HG03378 (cell line): Measurements from ENCODE around the gene NPAS4.
"Not testable (repeated sequence)": the region's sequence is repeated elsewhere in the genome, so short reads cannot be mapped to it uniquely, and the experiment has no call there.

Experiments used
- ATAC-seq: cut with Tn5 transposase; IDR thresholded peaks from one replicate; pipeline ENCODE4 v1.9.1; 2021; ENCODE audit warnings: mild to moderate bottlenecking, moderate library complexity; ENCODE audit not compliant: unreplicated experiment

Gene NPAS4

DNA sequence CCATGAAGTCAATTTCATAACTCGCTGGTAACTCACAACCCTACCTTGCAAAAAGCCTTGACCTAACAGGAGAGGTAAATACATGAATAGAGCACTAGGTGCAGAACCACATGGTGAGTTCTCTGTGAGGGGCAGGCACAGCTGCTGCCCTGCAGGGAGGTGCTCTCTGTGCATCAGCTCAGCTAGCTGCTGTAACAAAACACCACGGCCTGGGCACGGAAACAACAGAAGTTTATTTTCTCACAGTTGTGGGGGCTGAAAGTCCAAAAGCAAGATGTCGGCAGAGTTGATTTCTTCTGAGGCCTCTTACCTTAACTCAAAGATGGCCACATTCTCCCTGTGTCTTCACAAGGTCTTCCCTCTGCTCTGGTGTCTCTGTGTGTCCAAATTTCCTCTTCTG is 30.8 kb downstream of the NPAS4 start:
- ATAC-seq: no peak

DNA sequence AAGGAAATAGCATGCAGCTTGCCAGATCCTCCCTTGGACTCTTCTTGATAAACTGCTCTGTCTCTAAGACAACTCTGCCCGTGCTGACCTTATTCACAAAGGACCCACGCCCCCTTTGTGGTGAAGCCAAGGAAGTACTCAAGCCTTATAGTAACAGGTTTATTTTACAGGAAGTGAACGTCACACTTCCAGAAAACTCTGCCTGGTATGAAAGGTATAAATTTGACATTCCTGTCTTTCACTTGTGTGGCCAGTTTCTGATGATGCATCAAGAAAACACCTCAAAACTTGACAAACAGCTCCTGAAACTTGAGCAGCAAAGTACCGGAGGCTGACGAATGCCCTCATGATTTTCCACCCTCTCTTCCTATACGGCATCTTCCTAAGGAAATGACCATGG is 33.4 kb downstream of the NPAS4 start:
- ATAC-seq: no peak

DNA sequence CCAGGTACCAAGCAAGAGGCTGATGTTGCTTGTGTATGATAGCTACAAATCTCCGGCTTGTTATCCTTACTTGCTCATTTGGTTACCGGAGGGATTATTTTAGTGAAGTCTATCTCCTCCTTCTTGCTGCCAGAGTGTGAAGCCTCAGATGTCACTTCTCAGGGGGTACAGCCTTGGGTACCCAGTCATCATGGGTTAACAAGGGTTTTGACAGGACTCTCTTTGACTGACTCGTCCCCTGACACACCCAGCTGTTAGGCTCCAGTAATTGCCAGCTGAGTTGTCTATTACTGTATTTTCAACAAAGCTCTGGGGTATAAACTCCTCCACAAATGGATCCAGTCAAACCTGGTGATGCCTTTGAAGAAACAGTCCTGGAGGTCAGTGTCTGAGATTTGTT is 34.0 kb downstream of the NPAS4 start:
- no peak for ATAC-seq

DNA sequence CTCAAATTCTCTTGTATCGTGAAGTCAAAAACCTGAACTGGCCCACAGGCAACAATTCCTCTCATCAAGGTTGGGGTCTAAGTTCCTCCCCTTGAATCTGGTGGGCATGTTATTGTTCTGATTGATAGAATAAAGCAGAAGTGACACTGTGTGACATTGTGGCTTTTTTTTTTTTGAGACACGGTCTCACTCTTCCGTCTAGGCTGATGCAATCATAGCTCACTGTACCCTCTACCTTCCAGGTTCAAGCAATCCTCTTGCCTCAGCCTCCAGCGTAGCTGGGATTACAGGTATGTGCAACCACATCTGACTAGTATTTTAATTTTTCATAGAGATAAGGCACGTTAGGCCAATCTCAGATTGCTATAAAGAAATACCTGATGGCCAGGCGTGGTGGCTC is 37.0 kb downstream of the NPAS4 start:
- no peak for ATAC-seq

DNA sequence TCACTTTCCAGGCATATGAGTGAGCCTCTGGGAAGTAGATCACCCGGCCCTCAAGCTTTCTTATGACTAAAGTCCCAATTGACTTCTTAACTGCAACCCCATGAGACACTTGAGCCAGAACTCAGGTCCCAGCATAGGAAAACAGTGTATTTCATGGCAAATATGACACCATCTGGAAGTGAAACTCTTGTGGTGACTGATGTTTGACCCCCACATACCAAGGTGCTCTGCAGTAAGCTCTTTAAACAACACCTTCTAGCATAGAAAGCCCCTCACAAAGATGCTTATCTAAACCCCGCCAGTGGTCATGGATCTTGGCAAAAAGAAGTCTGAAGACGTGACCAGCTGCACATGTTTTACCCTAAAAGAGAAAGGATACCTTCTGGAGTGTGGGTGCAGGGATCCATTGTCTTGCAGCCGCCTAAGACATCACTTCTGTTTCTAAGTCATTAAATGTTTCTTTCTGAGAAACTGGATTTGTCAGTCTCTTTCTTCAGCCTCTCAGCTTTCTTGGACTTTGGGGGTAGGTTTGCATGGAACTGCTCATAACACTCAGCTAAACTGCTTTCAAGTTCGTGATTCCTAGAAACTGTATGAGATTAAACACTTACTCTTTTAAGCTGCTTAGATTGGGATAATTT is 38.4 kb downstream of the NPAS4 start:
- no peak for ATAC-seq

DNA sequence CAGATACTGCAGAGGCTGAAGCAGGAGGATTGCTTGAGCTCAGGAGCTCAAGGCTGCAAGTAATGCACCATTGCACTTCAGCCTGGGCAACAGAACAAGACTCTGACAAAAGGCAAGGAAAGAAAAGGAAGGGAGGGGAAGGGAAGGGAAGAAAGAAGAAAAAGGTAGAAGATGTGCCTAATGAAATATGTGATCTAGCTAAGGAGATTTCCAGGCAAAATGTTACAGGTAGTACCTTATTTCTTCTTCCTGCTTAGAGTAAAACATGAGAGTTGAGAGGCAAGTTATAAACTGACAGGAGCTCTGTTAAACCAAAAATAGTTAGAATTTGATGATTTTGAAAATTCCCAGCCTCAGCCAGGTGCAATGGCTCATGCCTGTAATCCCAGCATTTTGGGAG is 41.2 kb downstream of the NPAS4 start:
- ATAC-seq: no peak

DNA sequence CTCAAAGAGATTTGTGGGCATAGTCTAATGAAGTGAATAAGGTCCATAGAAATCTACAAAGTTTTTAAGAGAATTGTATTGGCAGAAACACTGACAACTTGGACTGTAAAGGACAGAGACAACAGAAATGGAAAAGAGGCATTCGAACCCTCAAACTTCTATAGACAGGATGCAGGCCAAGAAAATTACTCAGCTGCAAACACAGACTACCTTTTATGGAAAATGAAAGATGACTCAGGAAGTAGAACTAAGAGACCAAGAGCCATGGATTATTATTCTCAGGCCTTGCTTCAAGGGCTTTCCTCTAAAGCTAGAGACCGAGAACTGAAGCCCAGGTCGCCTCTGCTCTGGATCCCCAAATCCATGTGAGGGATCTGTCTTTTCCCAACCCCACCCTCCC is 42.1 kb downstream of the NPAS4 start:
- no peak for ATAC-seq

DNA sequence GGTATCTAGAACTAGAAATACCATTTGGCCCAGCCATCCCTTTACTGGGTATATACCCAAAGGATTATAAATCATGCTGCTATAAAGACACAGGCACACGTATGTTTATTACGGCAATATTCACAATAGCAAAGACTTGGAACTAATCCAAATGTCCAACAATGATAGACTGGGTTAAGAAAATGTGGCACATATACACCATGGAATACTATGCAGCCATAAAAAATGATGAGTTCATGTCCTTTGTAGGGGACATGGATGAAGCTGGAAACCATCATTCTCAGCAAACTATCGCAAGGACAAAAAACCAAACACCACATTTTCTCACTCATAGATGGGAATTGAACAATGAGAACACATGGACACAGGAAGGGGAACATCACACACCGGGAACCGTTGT is 43.3 kb downstream of the NPAS4 start:
- not testable (repeated sequence) for ATAC-seq

DNA sequence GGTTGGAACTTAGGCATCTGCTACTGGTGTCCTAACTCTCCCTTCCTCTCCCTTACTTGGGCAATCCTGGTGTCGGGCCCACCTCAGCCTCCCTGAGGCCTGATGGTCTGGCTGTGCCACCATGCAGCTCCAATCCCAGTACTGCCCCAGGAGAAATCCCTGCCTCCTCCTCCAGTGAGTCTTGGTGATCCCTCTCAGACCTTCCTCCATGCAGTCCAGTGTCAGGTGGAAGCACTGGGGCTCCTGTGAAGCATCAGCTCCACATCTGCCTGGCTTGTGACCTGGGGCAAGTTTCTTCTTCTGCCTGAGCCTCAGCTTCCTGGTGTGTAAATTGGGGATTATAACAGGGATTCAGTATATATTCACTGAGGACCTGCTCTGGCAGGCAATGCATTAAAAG is 44.1 kb downstream of the NPAS4 start:
- ATAC-seq: no peak

DNA sequence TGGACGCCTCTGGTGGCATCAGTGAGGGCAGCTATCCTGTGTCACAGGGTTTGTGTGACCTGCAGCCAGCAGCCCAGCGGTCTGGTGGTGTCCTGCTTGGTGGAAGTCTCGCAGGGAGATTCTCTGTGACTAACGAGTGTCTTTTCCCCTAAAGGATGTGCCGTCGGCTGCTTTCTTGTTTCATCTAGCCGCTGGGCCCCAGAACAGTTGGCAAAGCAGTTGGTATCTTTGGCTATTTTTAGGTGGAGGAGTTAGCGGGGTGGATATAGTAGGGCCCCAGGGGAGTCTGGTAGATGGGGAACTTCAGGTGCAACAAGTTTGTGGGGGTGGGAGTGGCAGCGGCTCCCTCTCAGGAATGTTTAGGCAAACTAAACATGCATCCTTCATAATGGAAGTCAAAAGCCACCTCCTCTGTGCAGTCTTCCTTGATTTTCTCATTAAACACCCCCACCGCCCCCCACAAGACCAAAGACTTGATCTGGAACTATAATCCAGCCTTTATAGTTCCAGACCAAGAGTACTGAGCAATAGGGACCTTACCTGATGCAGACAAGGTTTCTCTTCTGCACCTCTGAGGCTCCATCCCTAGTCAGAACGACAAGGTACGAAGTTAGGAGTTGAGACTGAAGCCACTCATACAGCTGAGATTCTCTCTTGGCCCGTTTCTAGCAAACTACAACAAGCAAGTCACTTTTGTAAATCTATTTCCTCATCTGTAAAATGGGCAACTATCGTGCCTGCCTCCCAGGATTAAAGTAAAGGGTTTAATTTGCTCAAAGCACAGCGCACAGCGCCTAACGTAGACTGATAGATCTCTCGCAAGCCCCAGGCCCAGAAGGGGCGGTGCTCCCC is 44.8 kb downstream of the NPAS4 start:
- ATAC-seq: peak; percentile 3

DNA sequence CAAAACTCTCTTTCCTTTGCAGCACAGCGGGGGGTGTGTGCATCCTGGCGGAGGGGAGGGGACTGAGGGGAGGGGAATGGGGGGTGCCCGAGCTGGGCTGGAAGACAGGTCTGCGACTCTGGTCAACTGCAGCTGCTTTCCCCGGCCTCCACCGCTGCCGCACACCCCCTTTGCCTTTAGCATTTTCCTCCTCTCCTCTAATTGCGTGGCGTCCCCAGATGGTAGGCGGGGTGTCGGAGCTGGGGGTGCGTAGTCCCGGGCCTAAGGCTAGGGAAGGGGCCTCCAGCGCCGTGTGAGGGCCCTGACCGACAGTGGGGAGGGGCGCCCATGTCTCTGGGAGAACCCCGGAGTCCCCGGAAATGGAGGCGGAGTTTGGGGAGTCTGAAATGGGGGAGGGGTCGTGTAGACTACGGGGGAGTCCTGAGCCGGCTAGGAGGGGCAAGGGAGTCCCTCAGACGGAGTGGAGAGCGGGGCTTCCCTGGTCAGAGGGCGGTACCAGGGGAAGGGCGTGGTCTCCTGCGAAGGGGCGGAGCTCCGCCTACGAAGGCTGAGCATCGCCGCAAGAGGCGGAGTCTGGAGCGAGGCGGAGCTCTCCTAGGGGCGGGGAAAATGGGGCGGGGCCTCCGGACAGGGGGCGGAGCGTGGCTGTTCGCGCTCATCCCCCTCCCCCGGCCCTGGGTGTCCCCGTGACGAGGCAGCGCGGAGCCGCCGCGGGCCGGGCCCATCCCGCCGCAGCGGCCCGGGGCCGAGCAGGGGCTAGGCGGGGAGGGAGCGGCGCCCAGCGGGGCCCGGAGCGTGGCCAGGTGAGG is 45.6 kb downstream of the NPAS4 start, which contains the start of gene PELI3:
Gene PELI3 (plus strand): TSS at position 681 of the 809 bp plus-strand sequence. CDS start 1,224 bp downstream, outside the sequence.
- peak; percentile 72 for ATAC-seq

DNA sequence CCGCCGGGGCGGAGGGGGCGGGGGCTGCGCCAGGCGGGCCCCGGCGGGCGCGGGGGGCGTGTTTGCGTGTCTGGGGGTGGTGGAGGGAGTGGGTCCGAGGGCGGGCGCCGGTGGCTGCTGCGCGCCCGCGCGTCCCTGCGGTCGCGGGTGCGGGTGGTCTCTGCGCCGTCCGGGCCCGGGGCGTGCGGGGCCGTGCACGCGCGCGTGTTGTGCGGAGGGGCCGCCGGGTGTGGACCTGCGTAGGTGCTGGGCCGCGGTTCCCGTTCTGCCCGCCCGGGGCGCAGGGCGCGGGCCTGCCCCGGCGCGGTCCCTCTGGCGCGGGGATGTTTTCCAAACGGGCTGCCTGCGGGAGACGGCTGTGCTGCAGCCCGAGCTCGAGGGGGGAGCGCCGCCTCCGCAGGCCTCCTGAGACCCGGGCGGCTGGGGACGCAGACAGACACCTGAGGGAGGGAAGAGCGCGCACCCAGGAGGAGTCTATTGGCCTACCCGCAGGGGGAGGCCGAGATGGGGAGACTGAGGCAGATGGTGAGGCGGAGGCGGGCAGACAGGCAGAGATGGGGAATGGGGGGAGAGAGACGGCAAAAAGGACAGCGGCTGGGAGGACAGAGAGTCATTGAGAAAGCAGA is 46.3 kb downstream of the NPAS4 start:
- no peak for ATAC-seq

DNA sequence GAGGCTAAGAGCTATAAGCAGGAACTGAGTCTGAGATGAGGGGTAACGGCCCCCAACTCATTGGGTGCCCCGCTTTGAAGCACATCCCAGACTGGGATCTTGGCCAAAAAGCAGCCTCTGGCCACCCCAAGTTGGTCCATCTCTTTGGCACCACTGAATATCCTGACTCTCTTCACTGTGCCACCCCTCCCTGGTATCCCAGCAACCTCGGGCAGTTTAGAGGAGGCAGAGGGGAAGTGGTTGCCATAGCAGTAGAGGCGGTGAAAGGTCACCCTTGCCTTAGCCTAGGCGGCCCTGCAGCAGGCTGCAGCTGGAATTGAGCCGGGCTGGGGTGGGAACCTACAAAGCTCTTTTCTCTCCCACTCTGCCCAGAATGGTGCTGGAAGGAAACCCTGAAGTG is 46.9 kb downstream of the NPAS4 start:
- no peak for ATAC-seq

DNA sequence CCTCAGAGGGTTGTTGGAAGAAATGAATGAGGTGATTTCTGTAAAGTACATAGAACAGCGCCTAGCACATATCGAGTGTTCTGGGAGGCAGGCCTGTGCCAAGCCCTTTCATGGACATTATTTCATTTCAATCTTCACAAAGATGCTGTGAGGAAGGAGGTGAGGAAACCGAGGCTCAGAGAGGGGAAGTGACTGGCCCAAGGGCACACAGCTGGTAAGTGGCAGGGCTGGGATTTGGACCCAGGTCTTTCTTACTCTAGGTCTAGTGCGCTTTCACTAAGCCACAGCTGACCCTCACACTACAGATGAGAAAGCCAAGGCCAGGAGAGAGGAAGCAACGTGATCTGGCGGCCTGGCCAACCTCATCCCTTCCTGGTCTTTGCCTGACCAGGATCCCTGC is 47.9 kb downstream of the NPAS4 start:
- no peak for ATAC-seq

DNA sequence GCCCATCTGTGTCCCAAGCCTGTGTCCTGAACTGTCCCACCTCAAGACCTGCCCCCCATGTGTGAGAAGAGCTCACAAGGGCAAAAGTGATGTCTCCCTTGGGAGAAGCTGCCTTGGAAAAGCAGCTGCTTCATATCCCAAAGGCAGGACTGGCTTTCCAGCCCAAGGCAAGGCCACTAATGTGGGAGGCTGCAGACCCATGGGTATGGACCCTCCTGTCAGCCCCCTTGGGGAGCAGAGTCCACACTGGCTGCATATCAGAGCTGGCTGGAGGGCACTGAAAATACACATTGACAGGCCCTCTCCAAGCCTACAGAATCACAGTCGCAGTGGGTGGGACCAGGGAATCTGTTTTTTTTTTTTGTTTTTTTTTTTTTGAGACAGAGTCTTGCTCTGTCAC is 48.6 kb downstream of the NPAS4 start:
- ATAC-seq: no peak

DNA sequence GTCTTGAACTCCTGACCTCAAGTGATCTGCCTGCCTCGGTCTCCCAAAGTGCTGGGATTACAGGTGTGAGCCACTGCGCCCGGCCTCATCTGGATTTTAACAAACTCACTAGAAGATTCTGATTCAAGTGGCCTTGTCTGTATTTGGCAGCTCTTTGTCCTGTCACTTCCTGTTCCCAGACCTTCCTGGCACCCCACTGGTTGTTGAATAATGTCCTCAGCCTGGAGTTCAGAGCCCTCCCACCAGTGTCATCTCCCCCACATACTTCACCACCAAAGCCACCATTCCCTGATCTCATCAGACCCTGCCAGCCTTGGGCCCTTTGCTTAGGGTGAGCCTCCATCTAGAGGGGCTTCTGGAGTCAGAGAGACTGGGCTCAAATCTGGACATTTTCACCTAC is 49.2 kb downstream of the NPAS4 start:
- no peak for ATAC-seq

DNA sequence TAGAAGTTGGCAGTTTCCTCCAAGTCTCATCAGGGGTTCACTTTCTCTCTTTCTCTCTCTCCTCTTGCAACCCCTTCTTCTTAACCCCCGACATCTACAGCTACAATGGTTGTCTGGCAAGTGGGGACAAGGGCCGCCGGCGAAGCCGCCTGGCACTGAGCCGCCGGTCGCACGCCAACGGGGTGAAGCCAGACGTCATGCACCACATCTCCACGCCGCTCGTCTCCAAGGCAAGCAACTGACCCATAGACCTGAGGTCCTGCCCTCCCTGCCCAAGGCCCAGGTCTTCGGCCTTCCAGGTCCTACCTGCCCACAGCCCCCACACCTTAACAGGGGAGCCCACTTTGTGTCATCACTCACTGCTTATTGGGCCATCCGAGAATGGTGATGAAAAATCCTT is 50.3 kb downstream of the NPAS4 start:
- ATAC-seq: no peak

DNA sequence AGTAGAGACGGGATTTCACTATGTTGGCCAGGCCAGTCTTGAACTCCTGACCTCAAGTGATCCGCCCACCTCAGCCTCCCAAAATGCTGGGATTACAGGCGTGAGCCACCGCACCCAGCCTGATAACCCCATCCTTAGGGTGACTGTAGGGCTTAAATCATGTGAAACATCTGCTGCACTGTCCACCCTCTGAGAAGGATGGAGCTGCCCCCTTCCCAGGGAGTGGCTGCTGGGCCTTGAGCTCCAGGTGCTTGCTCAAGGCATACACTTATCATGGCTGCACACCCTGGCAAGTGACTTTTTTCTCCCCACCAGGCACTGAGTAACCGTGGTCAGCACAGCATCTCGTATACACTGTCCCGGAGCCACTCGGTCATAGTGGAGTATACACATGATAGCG is 51.2 kb downstream of the NPAS4 start:
- ATAC-seq: no peak

DNA sequence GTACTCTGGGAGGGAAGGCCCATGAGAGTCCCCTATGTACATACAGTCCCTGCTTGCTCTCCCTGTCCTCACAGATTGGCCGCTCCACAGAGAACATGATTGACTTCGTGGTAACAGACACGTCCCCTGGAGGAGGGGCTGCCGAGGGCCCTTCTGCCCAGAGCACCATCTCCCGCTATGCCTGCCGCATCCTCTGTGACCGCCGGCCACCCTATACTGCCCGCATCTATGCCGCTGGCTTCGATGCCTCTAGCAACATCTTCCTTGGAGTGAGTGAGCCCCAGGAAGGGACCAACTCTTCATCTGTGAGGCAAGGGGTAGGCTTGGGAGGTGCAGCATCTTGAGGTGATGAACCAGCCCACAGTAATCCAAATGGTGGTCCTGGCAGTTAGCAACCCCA is 52.3 kb downstream of the NPAS4 start:
- ATAC-seq: no peak

DNA sequence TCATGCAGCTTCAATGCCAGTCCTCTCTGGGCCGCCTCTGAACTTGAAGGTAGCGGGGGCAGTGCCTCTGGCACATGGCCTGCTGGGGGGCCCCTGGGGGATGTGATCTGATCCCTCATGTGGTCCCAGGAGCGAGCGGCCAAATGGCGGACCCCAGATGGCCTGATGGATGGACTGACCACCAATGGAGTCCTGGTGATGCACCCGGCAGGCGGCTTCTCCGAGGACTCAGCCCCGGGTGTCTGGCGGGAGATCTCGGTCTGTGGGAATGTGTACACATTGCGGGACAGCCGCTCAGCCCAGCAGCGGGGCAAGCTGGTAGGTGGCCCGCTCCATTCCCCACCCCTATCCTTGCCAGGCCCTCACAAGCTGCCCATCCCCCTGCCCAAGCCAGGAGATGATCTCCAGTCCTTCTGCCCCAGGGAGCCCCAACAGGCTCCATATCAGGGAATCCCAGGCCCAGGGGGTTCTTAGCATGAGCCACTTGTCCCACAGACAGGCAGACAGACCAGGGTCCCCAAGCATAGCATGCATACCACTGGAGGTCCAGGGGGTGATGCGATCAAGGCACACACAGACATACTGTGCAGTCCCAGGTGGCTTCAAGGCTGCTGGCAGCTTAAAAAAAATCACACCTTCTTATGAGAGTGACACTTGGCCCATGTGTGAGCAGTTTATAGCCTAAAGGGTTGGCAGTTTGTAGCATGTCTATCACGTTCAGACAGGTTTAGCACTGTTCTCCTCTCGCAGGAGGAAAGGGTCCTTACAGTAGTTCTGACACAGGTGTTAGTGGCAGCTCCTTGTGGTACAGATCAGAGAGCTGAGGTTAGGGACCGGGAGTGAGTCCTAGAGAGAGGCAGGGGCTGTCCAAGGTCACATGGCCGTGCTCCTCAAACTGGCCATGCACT is 53.0 kb downstream of the NPAS4 start:
- ATAC-seq: no peak
